ENCODE data around the gene ZC3HAV1L. TPM values are rescaled to one million over a fixed set of nuclear protein-coding genes. Genes with fewer than 3 reads are reported as not detected.
"Not testable (repeated sequence)": the region's sequence is repeated elsewhere in the genome, so short reads cannot be mapped to it uniquely, and the experiment has no call there.

Gene ZC3HAV1L
- total and polyA plus RNA-seq, 7 donors = 0.92 to 27.7 (median 14.4) TPM; not detected in 1

- H3K36me3 ChIP-seq = peaks cover 16 to 94% (median 27%) of the 10 kb centered on the region in 4 donors
- intact Hi-C loops (cut with DNase I) = loop anchor here (5.0 kb wide), 1 partner anchor 63 kb away; no protein-coding TSS in a partner anchor
- TF ChIP-seq POLR2A (IDR thresholded peaks at IDR 0.05) (no peak), EP300 (IDR thresholded peaks at IDR 0.05) (no peak), CTCF (IDR thresholded peaks at IDR 0.05) (no peak), POLR2AphosphoS5 (IDR thresholded peaks at IDR 0.05) (no peak)
Measured at GRCh38 chr7:139079861-139080260, 44.0 kb upstream of the ZC3HAV1L start.

GRCh38 chr7:139078911-139079310 lies 43.1 kb upstream of the ZC3HAV1L start:
- no peaks in the 10 kb centered on the region for H3K9me3 ChIP-seq
- DNase-seq = no peak
- no peak overlapping the region for H3K4me3 ChIP-seq
- H3K27ac ChIP-seq = no peak overlapping the region
- H3K4me1 ChIP-seq = peaks cover 0 to 3% (median 0%) of the 10 kb centered on the region in 4 donors
- H3K36me3 ChIP-seq = peaks cover 16 to 89% (median 24%) of the 10 kb centered on the region in 4 donors
- intact Hi-C loops (cut with DNase I) = loop anchor here (5.0 kb wide), 1 partner anchor 62 kb away; no protein-coding TSS in a partner anchor
- 67 to 92% methylated on average over 1 of the region's 1 CpG for WGBS, 2 donors
- TF ChIP-seq EP300 (IDR thresholded peaks at IDR 0.05) = no peak
- no peak for TF ChIP-seq POLR2A (IDR thresholded peaks at IDR 0.05)
- TF ChIP-seq POLR2AphosphoS5 (IDR thresholded peaks at IDR 0.05) = no peak
- TF ChIP-seq CTCF (IDR thresholded peaks at IDR 0.05) = no peak
- no peaks in the 10 kb centered on the region for H3K27me3 ChIP-seq

More at GRCh38 chr7:139079861-139080260, 44.0 kb upstream of the ZC3HAV1L start:
- WGBS, 2 donors = 97% methylated on average over 15 of the region's 15 CpGs
- no peak overlapping the region for H3K27ac ChIP-seq
- no peaks in the 10 kb centered on the region for H3K27me3 ChIP-seq
- peaks cover 0 to under 1% (median 0%) of the 10 kb centered on the region in 4 donors for H3K4me1 ChIP-seq
- no peak for DNase-seq
- no peak overlapping the region for H3K4me3 ChIP-seq
- H3K9me3 ChIP-seq = no peaks in the 10 kb centered on the region

DNA sequence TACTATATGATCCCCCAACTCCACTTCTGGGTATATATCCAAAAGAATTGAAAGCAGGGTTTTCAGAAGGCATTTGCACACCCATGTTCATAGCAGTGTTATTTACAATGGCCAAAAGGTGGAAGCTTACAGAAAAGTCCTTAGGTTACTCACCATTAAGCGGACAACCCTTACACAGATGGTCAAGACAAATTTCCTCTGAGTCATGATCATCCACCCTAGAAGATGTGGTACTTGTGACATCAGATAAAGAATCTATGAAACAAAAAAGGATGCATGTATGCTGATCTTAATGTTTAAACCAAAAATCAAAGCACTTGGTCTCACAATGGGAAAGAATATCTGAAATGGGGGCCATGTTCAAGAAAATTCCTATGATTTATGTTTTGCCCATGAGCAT lies 42.6 kb upstream of the ZC3HAV1L start:
- Histone ChIP-seq H3K36me3 (peaks cover 16 to 89% (median 26%) of the 10 kb centered on the region in 4 donors), H3K4me3 (no peak overlapping the region), H3K27ac (no peak overlapping the region), H3K9me3 (no peaks in the 10 kb centered on the region), H3K4me1 (peaks cover 0 to 3% (median 0%) of the 10 kb centered on the region in 4 donors), H3K27me3 (no peaks in the 10 kb centered on the region)
- intact Hi-C loops (cut with DNase I) = loop anchor here (5.0 kb wide), 1 partner anchor 61 kb away; no protein-coding TSS in a partner anchor
- no peak for TF ChIP-seq EP300 (IDR thresholded peaks at IDR 0.05)
- no peak for TF ChIP-seq POLR2AphosphoS5 (IDR thresholded peaks at IDR 0.05)
- TF ChIP-seq POLR2A (IDR thresholded peaks at IDR 0.05) = no peak
- TF ChIP-seq CTCF (IDR thresholded peaks at IDR 0.05) = no peak
- 96% methylated on average over 1 of the region's 1 CpG for WGBS, 2 donors
- DNase-seq = no peak

- H3K36me3 ChIP-seq = peaks cover 16 to 89% (median 28%) of the 10 kb centered on the region in 4 donors
- not testable (repeated sequence) for H3K4me1 ChIP-seq, H3K9me3 ChIP-seq, DNase-seq, H3K4me3 ChIP-seq, H3K27me3 ChIP-seq, H3K27ac ChIP-seq
- 86 to 91% methylated on average over 5 of the region's 5 CpGs for WGBS, 2 donors
- intact Hi-C loops (cut with DNase I) = loop anchor here (5.0 kb wide), 1 partner anchor 60 kb away; no protein-coding TSS in a partner anchor
Measured at GRCh38 chr7:139077706-139078105, 41.9 kb upstream of the ZC3HAV1L start.

- Histone ChIP-seq H3K9me3 (no peaks in the 10 kb centered on the region), H3K27me3 (no peaks in the 10 kb centered on the region), H3K4me1 (peaks cover 0 to 3% (median 0%) of the 10 kb centered on the region in 4 donors), H3K4me3 (no peak overlapping the region), H3K27ac (no peak overlapping the region), H3K36me3 (peaks cover 16 to 86% (median 35%) of the 10 kb centered on the region in 4 donors)
- intact Hi-C loops (cut with DNase I) = loop anchor here (2.0 to 5.0 kb wide), 2 partner anchors 33 to 59 kb away; partner anchors contain the start of gene ZC3HAV1
- WGBS, 2 donors = 87 to 89% methylated on average over 11 of the region's 11 CpGs
- DNase-seq = no peak
- no peak for TF ChIP-seq CTCF (IDR thresholded peaks at IDR 0.05)
- TF ChIP-seq EP300 (IDR thresholded peaks at IDR 0.05) = no peak
- TF ChIP-seq POLR2A (IDR thresholded peaks at IDR 0.05) = no peak
- no peak for TF ChIP-seq POLR2AphosphoS5 (IDR thresholded peaks at IDR 0.05)
Measured at GRCh38 chr7:139075871-139076686, 40.2 kb upstream of the ZC3HAV1L start.
